ENCODE data around the gene ENHO. TPM values are rescaled to one million over a fixed set of nuclear protein-coding genes. Genes with fewer than 3 reads are reported as not detected.
A peak's percentile ranks its signal among the peaks of the same experiment; 100 is the strongest.

Gene ENHO
- total RNA-seq (2014; rRNA removed; shearing (Covaris generic)), result 9.2 and 13.8 TPM in 2 replicates
- 17.5 and 19.7 TPM in 2 replicates for polyA plus RNA-seq (2016; fragmentation: Nextera tagmentation; extraction: Ambion mirVana)
- long read RNA-seq, partial matches to known transcripts, result 0 of 1 reads
- long read RNA-seq, other reads (novel, unspliced or antisense), result 0 of 1 reads

DNA sequence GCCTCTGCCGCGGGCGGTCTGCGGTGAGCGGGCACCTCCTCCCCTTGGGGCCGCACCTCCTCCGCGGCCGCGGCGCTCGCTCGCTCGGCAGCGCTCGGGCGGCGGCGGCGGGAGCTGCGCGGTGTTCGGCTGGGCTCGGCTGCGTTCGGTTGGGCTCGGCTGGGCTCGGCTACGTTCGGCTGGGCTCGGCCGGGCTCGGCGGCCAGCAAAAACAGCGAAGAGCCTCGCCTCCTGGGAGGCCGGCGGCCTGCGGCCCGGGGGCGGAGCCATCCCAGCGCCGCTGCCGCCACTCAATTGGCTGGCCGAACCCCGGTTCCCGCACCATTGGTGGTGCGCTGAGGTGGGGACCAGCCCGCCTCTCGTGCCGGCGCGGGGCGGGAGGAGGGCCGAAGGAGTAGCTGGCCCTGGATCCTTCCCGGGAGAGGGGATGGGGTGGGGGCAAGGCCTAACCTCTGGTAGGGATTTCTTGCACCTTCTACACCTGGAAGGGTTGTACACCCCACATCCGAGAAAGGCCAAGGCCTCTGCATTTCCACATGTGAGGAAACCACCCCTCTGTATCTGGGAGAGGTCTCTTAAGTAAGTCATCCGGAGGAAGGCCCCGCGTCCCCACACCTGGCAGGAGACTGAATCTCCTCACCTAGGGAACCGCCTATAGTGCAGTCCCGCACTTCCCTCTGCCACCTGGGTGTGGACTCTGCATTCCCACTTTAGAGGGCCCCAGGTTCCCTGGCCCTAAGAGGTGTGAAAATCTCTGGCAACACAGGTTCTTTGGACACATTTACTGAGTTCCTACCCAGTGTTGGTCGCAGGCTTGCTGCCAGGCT is at the start of gene ENHO:
ENHO (minus strand) TSS at position 20 of the 827 bp plus-strand sequence. CDS start 1,295 bp downstream, outside the sequence.
- Histone ChIP-seq H3K4me2 (peak within 1 kb of the TSS; percentile 98), H2AFZ (peak within 1 kb of the TSS; percentile 100), H3K4me1 (ENCODE audit: insufficient read depth) (peaks cover 4% of the 10 kb centered on the region), H3K4me3 (peak within 1 kb of the TSS; percentile 95), H3F3A (replicated peaks; ENCODE audit: low read depth) (no peaks in the 10 kb centered on the region), H3K27ac (ENCODE audit: low read depth) (no peak within 1 kb of the TSS), H3K36me3 (ENCODE audit: insufficient read depth) (no peaks in the 10 kb centered on the region), H3K27me3 (ENCODE audit: insufficient read depth) (peaks cover 18% of the 10 kb centered on the region), H3K79me2 (replicated peaks; ENCODE audit: insufficient read depth) (no peaks in the 10 kb centered on the region), H3K9me2 (ENCODE audit: insufficient read depth) (no peaks in the 10 kb centered on the region; the same call in 1 of the 2 replicates), H4K20me1 (replicated peaks; ENCODE audit: insufficient read depth) (no peaks in the 10 kb centered on the region)
- no peak within 1 kb of the TSS for H3K27ac Mint-ChIP-seq
- no peaks in the 10 kb centered on the region; the same call in 2 of the 3 replicates for H3K9me3 Mint-ChIP-seq
- peaks cover 15% of the 10 kb centered on the region for H3K4me1 Mint-ChIP-seq
- TF ChIP-seq CREB1 (CRISPR knock-in tag; IDR thresholded peaks at IDR 0.05; ENCODE audit: low read depth) (no peak), ETS1 (IDR thresholded peaks at IDR 0.05) (no peak), ZNF462 (CRISPR knock-in tag; IDR thresholded peaks at IDR 0.05) (no peak), ZNF114 (CRISPR knock-in tag; IDR thresholded peaks at IDR 0.05) (no peak), EZH2phosphoT487 (IDR thresholded peaks at IDR 0.05; ENCODE audit: unreplicated experiment) (no peak), JUNB (IDR thresholded peaks at IDR 0.05; ENCODE audit: unreplicated experiment) (no peak), STAT1 (IDR thresholded peaks at IDR 0.05; ENCODE audit: unreplicated experiment) (no peak), EZH2 (IDR thresholded peaks at IDR 0.05; ENCODE audit: low read depth, unreplicated experiment) (peak; percentile 12), ZNF331 (CRISPR knock-in tag; IDR thresholded peaks at IDR 0.05; ENCODE audit: low read depth) (no peak), NANOG (IDR thresholded peaks at IDR 0.05; ENCODE audit: borderline replicate concordance) (no peak), POLR2AphosphoS5 (IDR thresholded peaks at IDR 0.05; ENCODE audit: low read depth) (peak; percentile 85)
- TF ChIP-seq, protein P1, sequence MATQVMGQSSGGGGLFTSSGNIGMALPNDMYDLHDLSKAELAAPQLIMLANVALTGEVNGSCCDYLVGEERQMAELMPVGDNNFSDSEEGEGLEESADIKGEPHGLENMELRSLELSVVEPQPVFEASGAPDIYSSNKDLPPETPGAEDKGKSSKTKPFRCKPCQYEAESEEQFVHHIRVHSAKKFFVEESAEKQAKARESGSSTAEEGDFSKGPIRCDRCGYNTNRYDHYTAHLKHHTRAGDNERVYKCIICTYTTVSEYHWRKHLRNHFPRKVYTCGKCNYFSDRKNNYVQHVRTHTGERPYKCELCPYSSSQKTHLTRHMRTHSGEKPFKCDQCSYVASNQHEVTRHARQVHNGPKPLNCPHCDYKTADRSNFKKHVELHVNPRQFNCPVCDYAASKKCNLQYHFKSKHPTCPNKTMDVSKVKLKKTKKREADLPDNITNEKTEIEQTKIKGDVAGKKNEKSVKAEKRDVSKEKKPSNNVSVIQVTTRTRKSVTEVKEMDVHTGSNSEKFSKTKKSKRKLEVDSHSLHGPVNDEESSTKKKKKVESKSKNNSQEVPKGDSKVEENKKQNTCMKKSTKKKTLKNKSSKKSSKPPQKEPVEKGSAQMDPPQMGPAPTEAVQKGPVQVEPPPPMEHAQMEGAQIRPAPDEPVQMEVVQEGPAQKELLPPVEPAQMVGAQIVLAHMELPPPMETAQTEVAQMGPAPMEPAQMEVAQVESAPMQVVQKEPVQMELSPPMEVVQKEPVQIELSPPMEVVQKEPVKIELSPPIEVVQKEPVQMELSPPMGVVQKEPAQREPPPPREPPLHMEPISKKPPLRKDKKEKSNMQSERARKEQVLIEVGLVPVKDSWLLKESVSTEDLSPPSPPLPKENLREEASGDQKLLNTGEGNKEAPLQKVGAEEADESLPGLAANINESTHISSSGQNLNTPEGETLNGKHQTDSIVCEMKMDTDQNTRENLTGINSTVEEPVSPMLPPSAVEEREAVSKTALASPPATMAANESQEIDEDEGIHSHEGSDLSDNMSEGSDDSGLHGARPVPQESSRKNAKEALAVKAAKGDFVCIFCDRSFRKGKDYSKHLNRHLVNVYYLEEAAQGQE (IDR thresholded peaks at IDR 0.05; ENCODE audit: unreplicated experiment), result no peak
- TF ChIP-seq, protein P2, sequence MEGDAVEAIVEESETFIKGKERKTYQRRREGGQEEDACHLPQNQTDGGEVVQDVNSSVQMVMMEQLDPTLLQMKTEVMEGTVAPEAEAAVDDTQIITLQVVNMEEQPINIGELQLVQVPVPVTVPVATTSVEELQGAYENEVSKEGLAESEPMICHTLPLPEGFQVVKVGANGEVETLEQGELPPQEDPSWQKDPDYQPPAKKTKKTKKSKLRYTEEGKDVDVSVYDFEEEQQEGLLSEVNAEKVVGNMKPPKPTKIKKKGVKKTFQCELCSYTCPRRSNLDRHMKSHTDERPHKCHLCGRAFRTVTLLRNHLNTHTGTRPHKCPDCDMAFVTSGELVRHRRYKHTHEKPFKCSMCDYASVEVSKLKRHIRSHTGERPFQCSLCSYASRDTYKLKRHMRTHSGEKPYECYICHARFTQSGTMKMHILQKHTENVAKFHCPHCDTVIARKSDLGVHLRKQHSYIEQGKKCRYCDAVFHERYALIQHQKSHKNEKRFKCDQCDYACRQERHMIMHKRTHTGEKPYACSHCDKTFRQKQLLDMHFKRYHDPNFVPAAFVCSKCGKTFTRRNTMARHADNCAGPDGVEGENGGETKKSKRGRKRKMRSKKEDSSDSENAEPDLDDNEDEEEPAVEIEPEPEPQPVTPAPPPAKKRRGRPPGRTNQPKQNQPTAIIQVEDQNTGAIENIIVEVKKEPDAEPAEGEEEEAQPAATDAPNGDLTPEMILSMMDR (conservative IDR thresholded peaks at IDR 0.05; ENCODE audit: low read depth in 2 of 2), result no peak
- peak; percentile 93 for ATAC-seq
- H3K4me3 Mint-ChIP-seq, result peak within 1 kb of the TSS; percentile 79
- DNase-seq (ENCODE audit: low spot score), result peak; percentile 94
- no peaks in the 10 kb centered on the region; the same call in 2 of the 3 replicates for H3K36me3 Mint-ChIP-seq (ENCODE audit: low read depth)
- peaks cover 20% of the 10 kb centered on the region for H3K27me3 Mint-ChIP-seq (ENCODE audit: insufficient read depth, low read depth, poor library complexity)

Data from GM23338 (cell line).